HepG2 (cell line): ENCODE measurements around the gene FAT1. TPM values are rescaled to one million over a fixed set of nuclear protein-coding genes. Genes with fewer than 3 reads are reported as not detected.

Experiments
- ARNT ChIP-seq: fragments of 450-650 bp; IDR thresholded peaks from 2 replicates; pipeline ENCODE4 v1.6.1; 2017
- DPF2 ChIP-seq: sonication (generic); formaldehyde crosslinking; IDR thresholded peaks from 2 replicates; pipeline ENCODE4 v1.4.0; 2020; ENCODE audit warnings: mild to moderate bottlenecking, low read depth, missing genetic modification reagents, borderline replicate concordance
- FLYWCH1 ChIP-seq: sonication (generic); formaldehyde crosslinking; IDR thresholded peaks from 2 replicates; pipeline ENCODE4 v1.8.1; 2023; ENCODE audit warnings: mild to moderate bottlenecking, missing genetic modification reagents
- JUND ChIP-seq: sonication (generic); formaldehyde crosslinking; IDR thresholded peaks from 2 replicates; pipeline ENCODE4 v1.8.0; 2022; ENCODE audit warnings: mild to moderate bottlenecking, missing genetic modification reagents
- KLF13 ChIP-seq: sonication (generic); formaldehyde crosslinking; IDR thresholded peaks from 2 replicates; pipeline ENCODE4 v1.4.0; 2020; ENCODE audit warnings: mild to moderate bottlenecking, missing genetic modification reagents
- MYC ChIP-seq: sonication (generic); formaldehyde crosslinking; IDR thresholded peaks from 2 replicates; pipeline ENCODE4 v1.9.0; 2021; ENCODE audit warnings: missing genetic modification reagents, borderline replicate concordance
- NAIF1 ChIP-seq: sonication (generic); formaldehyde crosslinking; IDR thresholded peaks from 2 replicates; pipeline ENCODE4 v1.5.0; 2020; ENCODE audit warnings: mild to moderate bottlenecking, missing genetic modification reagents, borderline replicate concordance
- NFKB2 ChIP-seq: sonication (generic); formaldehyde crosslinking; IDR thresholded peaks from 2 replicates; pipeline ENCODE4 v1.4.0; 2020; ENCODE audit warnings: missing genetic modification reagents, borderline replicate concordance
- SIN3A ChIP-seq: IDR thresholded peaks from 2 replicates; pipeline ENCODE4 v1.6.1; 2011; ENCODE audit warnings: low read depth, mild to moderate bottlenecking, control low read depth, low read length, borderline replicate concordance
- SRY ChIP-seq: sonication (generic); formaldehyde crosslinking; IDR thresholded peaks from 2 replicates; pipeline ENCODE4 v1.8.0; 2022; ENCODE audit warnings: mild to moderate bottlenecking, missing genetic modification reagents
- ZBTB8A ChIP-seq: sonication (generic); formaldehyde crosslinking; IDR thresholded peaks from 2 replicates; pipeline ENCODE4 v1.4.0; 2020; ENCODE audit warnings: mild to moderate bottlenecking, low read depth, missing genetic modification reagents, borderline replicate concordance
- ZNF281 ChIP-seq: sonication (generic); formaldehyde crosslinking; IDR thresholded peaks from 2 replicates; pipeline ENCODE4 v1.4.0; 2020; ENCODE audit warnings: missing genetic modification reagents, borderline replicate concordance
- ZNF546 ChIP-seq: sonication (generic); formaldehyde crosslinking; conservative IDR thresholded peaks from 2 replicates; pipeline ENCODE4 v1.8.1; 2023; ENCODE audit warnings: mild to moderate bottlenecking, missing genetic modification reagents
- ZNF572 ChIP-seq: sonication (generic); formaldehyde crosslinking; IDR thresholded peaks from 2 replicates; pipeline ENCODE4 v1.5.1; 2020; ENCODE audit warnings: mild to moderate bottlenecking, missing genetic modification reagents
- polyA plus RNA-seq, 8 experiments: library from polyadenylated mRNA; depleted of rRNA in 3 of 8; stranded (reverse) in 7 of 8; unstranded in 1 of 8; fragments of >200 nt; fragmentation: Illumina TruSeq in 4 of 8; extraction: Trizol in 4 of 8; gene quantifications; 2 replicates each; pipeline versions ENCODE4 v1.2.1 to v1.2.3, GENCODE V29; 2011 to 2016; ENCODE audit warnings: low read depth in 4 of 8, missing spikeins in 1 of 8, mixed read lengths in 1 of 8; ENCODE audit not compliant: insufficient read depth in 1 of 8
- total RNA-seq, 5 experiments: library from RNA; depleted of rRNA; stranded (reverse); fragments of >200 nt; fragmentation: Illumina TruSeq; extraction: Trizol; gene quantifications; 2 replicates each; pipeline ENCODE4 v1.2.3, GENCODE V29; 2016; ENCODE audit warnings: low read depth in 1 of 5
- TF ChIP-seq, protein P1 (sequence below): sonication (generic); formaldehyde crosslinking; conservative IDR thresholded peaks from 2 replicates; pipeline ENCODE4 v1.8.0; 2022; ENCODE audit warnings: mild to moderate bottlenecking, moderate library complexity, missing genetic modification reagents
- TF ChIP-seq, protein P2 (sequence below): fragments of 450-650 bp; IDR thresholded peaks from 2 replicates; pipeline ENCODE4 v1.6.1; 2017; ENCODE audit warnings: mild to moderate bottlenecking
- TF ChIP-seq, protein P3 (sequence below): sonication (generic); formaldehyde crosslinking; IDR thresholded peaks from 2 replicates; pipeline ENCODE4 v1.4.0; 2020; ENCODE audit warnings: mild to moderate bottlenecking, missing genetic modification reagents
- TF ChIP-seq, protein P4 (sequence below): sonication (generic); formaldehyde crosslinking; IDR thresholded peaks from 2 replicates; pipeline ENCODE4 v1.5.0; 2020; ENCODE audit warnings: missing genetic modification reagents, mild to moderate bottlenecking, borderline replicate concordance

The FAT1 gene
- total and polyA plus RNA-seq, 2 of the 13 experiments (the other 11 are each of a cell fraction or from before 2014, with no cell fraction given) = 185 to 216 TPM

- TF ChIP-seq JUND (CRISPR knock-in tag) (peak; percentile 76; the same call in 1 of the 2 replicates), SIN3A (no peak), ZNF546 (CRISPR knock-in tag) (no peak), DPF2 (CRISPR knock-in tag) (peak; percentile 50; the same call in 1 of the 2 replicates), MYC (CRISPR knock-in tag) (no peak), FLYWCH1 (CRISPR knock-in tag) (no peak), NFKB2 (CRISPR knock-in tag) (no peak), SRY (CRISPR knock-in tag) (no peak), ZNF572 (CRISPR knock-in tag) (no peak), NAIF1 (CRISPR knock-in tag) (no peak), ZNF281 (CRISPR knock-in tag) (no peak), ZBTB8A (CRISPR knock-in tag) (no peak), KLF13 (CRISPR knock-in tag) (no peak), ARNT (no peak)
- TF ChIP-seq, protein P1, sequence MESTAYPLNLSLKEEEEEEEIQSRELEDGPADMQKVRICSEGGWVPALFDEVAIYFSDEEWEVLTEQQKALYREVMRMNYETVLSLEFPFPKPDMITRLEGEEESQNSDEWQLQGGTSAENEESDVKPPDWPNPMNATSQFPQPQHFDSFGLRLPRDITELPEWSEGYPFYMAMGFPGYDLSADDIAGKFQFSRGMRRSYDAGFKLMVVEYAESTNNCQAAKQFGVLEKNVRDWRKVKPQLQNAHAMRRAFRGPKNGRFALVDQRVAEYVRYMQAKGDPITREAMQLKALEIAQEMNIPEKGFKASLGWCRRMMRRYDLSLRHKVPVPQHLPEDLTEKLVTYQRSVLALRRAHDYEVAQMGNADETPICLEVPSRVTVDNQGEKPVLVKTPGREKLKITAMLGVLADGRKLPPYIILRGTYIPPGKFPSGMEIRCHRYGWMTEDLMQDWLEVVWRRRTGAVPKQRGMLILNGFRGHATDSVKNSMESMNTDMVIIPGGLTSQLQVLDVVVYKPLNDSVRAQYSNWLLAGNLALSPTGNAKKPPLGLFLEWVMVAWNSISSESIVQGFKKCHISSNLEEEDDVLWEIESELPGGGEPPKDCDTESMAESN (CRISPR knock-in tag) = no peak
- TF ChIP-seq, protein P2, sequence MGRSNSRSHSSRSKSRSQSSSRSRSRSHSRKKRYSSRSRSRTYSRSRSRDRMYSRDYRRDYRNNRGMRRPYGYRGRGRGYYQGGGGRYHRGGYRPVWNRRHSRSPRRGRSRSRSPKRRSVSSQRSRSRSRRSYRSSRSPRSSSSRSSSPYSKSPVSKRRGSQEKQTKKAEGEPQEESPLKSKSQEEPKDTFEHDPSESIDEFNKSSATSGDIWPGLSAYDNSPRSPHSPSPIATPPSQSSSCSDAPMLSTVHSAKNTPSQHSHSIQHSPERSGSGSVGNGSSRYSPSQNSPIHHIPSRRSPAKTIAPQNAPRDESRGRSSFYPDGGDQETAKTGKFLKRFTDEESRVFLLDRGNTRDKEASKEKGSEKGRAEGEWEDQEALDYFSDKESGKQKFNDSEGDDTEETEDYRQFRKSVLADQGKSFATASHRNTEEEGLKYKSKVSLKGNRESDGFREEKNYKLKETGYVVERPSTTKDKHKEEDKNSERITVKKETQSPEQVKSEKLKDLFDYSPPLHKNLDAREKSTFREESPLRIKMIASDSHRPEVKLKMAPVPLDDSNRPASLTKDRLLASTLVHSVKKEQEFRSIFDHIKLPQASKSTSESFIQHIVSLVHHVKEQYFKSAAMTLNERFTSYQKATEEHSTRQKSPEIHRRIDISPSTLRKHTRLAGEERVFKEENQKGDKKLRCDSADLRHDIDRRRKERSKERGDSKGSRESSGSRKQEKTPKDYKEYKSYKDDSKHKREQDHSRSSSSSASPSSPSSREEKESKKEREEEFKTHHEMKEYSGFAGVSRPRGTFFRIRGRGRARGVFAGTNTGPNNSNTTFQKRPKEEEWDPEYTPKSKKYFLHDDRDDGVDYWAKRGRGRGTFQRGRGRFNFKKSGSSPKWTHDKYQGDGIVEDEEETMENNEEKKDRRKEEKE = no peak
- TF ChIP-seq, protein P3, sequence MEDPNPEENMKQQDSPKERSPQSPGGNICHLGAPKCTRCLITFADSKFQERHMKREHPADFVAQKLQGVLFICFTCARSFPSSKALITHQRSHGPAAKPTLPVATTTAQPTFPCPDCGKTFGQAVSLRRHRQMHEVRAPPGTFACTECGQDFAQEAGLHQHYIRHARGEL = no peak
- TF ChIP-seq, protein P4, sequence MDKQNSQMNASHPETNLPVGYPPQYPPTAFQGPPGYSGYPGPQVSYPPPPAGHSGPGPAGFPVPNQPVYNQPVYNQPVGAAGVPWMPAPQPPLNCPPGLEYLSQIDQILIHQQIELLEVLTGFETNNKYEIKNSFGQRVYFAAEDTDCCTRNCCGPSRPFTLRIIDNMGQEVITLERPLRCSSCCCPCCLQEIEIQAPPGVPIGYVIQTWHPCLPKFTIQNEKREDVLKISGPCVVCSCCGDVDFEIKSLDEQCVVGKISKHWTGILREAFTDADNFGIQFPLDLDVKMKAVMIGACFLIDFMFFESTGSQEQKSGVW (CRISPR knock-in tag) = no peak
Observed at GRCh38 chr4:186685767-186686183, 37.9 kb downstream of the FAT1 start (continued).
